ENCODE results near the gene PPP3CB.

- TF ChIP-seq CTCF (IDR thresholded peaks at IDR 0.05; ENCODE audit: insufficient read depth, low read length, poor library complexity, severe bottlenecking), result no peak
- TF ChIP-seq EZH2phosphoT487 (conservative IDR thresholded peaks at IDR 0.05; ENCODE audit: low read length), result no peak
These were observed 23.5 kb upstream of the PPP3CB start for GRCh38 chr10:73519336-73519735.
